NCI-H1930 (cell line): Measurements from ENCODE around the gene SDK2.

Source experiments
- DNase-seq, 2 experiments: peaks; one replicate each; lab custom pipeline; 2025; lab: John Stamatoyannopoulos, UW

The SDK2 gene

GRCh38 chr17:73555199-73555960, 88.9 kb downstream of the SDK2 start:
- DNase-seq, result no peak

- DNase-seq, result no peak
These were observed 89.7 kb downstream of the SDK2 start for GRCh38 chr17:73554498-73554897.

GRCh38 chr17:73553311-73553710, 90.9 kb downstream of the SDK2 start:
- no peak for DNase-seq

GRCh38 chr17:73552300-73553048, 91.8 kb downstream of the SDK2 start:
- DNase-seq, result no peak

- DNase-seq, result no peak
These were observed 92.5 kb downstream of the SDK2 start for GRCh38 chr17:73551759-73552158.

GRCh38 chr17:73551144-73551543, 93.1 kb downstream of the SDK2 start:
- DNase-seq, result no peak

- DNase-seq, result no peak
These were observed 93.7 kb downstream of the SDK2 start for GRCh38 chr17:73550556-73550955.

GRCh38 chr17:73549841-73550430, 94.3 kb downstream of the SDK2 start:
- DNase-seq, result no peak

- no peak for DNase-seq
These were observed 95.5 kb downstream of the SDK2 start for GRCh38 chr17:73548620-73549311.

GRCh38 chr17:73547790-73548189, 96.5 kb downstream of the SDK2 start:
- DNase-seq, result no peak

GRCh38 chr17:73546770-73547536, 97.3 kb downstream of the SDK2 start:
- DNase-seq, result no peak

- no peak for DNase-seq
These were observed 98.1 kb downstream of the SDK2 start for GRCh38 chr17:73546114-73546513.

GRCh38 chr17:73545109-73546032, 98.9 kb downstream of the SDK2 start:
- DNase-seq, result no peak

- no peak for DNase-seq
These were observed 99.9 kb downstream of the SDK2 start for GRCh38 chr17:73544333-73544732.

- no peak for DNase-seq
These were observed 101.9 kb downstream of the SDK2 start for GRCh38 chr17:73542323-73542722.

GRCh38 chr17:73541561-73541981, 102.7 kb downstream of the SDK2 start:
- no peak for DNase-seq

GRCh38 chr17:73541111-73541510, 103.1 kb downstream of the SDK2 start:
- DNase-seq, result no peak

- DNase-seq, result no peak
These were observed 105.1 kb downstream of the SDK2 start for GRCh38 chr17:73539166-73539565.

- DNase-seq, result no peak
These were observed 105.8 kb downstream of the SDK2 start for GRCh38 chr17:73538445-73538844.
